Parathyroid adenoma (tissue), 2 donors: ENCODE data around the gene TTC22.

Experiments used
- H2AFZ ChIP-seq: fragments of 300-600 bp; sonication (generic); one replicate; pipeline ENCODE4 v1.7.0; 2017; ENCODE audit warnings: antibody characterized with exemption, mild to moderate bottlenecking
- H3K27ac ChIP-seq: fragments of 300-600 bp; sonication (generic); one replicate; pipeline ENCODE4 v1.7.0; 2017
- H3K27me3 ChIP-seq: fragments of 300-600 bp; sonication (generic); one replicate; pipeline ENCODE4 v1.7.0; 2017; ENCODE audit warnings: low read length; ENCODE audit not compliant: control insufficient read depth, insufficient read depth
- H3K36me3 ChIP-seq: fragments of 300-600 bp; sonication (generic); one replicate; pipeline ENCODE4 v1.7.0; 2017; ENCODE audit warnings: low read length; ENCODE audit not compliant: control insufficient read depth, insufficient read depth
- H3K4me1 ChIP-seq: fragments of 300-600 bp; sonication (generic); one replicate; pipeline ENCODE4 v1.7.0; 2017; ENCODE audit warnings: control low read depth
- H3K4me2 ChIP-seq: fragments of 300-600 bp; sonication (generic); one replicate; pipeline ENCODE4 v1.7.0; 2017; ENCODE audit warnings: low read length
- H3K4me3 ChIP-seq: fragments of 300-600 bp; sonication (generic); one replicate; pipeline ENCODE4 v1.7.0; 2017; ENCODE audit warnings: low read depth, low read length
- H3K79me2 ChIP-seq: fragments of 300-600 bp; sonication (generic); one replicate; pipeline ENCODE4 v1.7.0; 2017; ENCODE audit warnings: control low read depth
- H3K9ac ChIP-seq: fragments of 300-600 bp; sonication (generic); one replicate; pipeline ENCODE4 v1.7.0; 2017; ENCODE audit warnings: mild to moderate bottlenecking
- H3K9me3 ChIP-seq: fragments of 300-600 bp; sonication (generic); one replicate; pipeline ENCODE4 v1.7.0; 2017; ENCODE audit warnings: low read length; ENCODE audit not compliant: control insufficient read depth
- CTCF ChIP-seq: fragments of 300-600 bp; sonication (generic); IDR thresholded peaks from one replicate; pipeline ENCODE4 v1.7.0; 2017; ENCODE audit warnings: antibody characterized with exemption, mild to moderate bottlenecking
- donor health status: primary hyperparathyroidism.

The TTC22 gene

GRCh38 chr1:54838565-54839180, 37.5 kb upstream of the TTC22 start:
- Histone ChIP-seq H3K27ac (no peak overlapping the region), H3K79me2 (no peaks in the 10 kb centered on the region), H3K4me2 (no peak overlapping the region), H3K9ac (no peak overlapping the region), H3K9me3 (no peaks in the 10 kb centered on the region), H3K36me3 (no peaks in the 10 kb centered on the region), H2AFZ (no peak overlapping the region), H3K4me1 (no peaks in the 10 kb centered on the region), H3K27me3 (no peaks in the 10 kb centered on the region), H3K4me3 (no peak overlapping the region)
- no peak for TF ChIP-seq CTCF

- no peaks in the 10 kb centered on the region for H3K79me2 ChIP-seq
- no peak overlapping the region for H3K4me2 ChIP-seq
- no peaks in the 10 kb centered on the region for H3K4me1 ChIP-seq
- no peak overlapping the region for H3K27ac ChIP-seq
- H3K9me3 ChIP-seq: no peaks in the 10 kb centered on the region
- no peak overlapping the region for H2AFZ ChIP-seq
- no peak for TF ChIP-seq CTCF
- no peaks in the 10 kb centered on the region for H3K36me3 ChIP-seq
- no peak overlapping the region for H3K4me3 ChIP-seq
- H3K27me3 ChIP-seq: no peaks in the 10 kb centered on the region
- H3K9ac ChIP-seq: no peak overlapping the region
Observed at GRCh38 chr1:54837002-54837853, 36.1 kb upstream of the TTC22 start.

- Histone ChIP-seq H3K9me3 (no peaks in the 10 kb centered on the region), H3K27me3 (no peaks in the 10 kb centered on the region), H2AFZ (no peak overlapping the region), H3K4me3 (no peak overlapping the region), H3K27ac (no peak overlapping the region), H3K4me2 (no peak overlapping the region), H3K79me2 (no peaks in the 10 kb centered on the region), H3K9ac (no peak overlapping the region), H3K36me3 (no peaks in the 10 kb centered on the region), H3K4me1 (no peaks in the 10 kb centered on the region)
- no peak for TF ChIP-seq CTCF
Observed at GRCh38 chr1:54836594-54836993, 35.5 kb upstream of the TTC22 start.

GRCh38 chr1:54835970-54836369, 34.8 kb upstream of the TTC22 start:
- Histone ChIP-seq H3K9ac (no peak overlapping the region), H3K4me3 (no peak overlapping the region), H3K27ac (no peak overlapping the region), H3K4me2 (no peak overlapping the region), H3K79me2 (no peaks in the 10 kb centered on the region), H3K4me1 (no peaks in the 10 kb centered on the region), H3K9me3 (no peaks in the 10 kb centered on the region), H3K36me3 (no peaks in the 10 kb centered on the region), H3K27me3 (no peaks in the 10 kb centered on the region), H2AFZ (no peak overlapping the region)
- TF ChIP-seq CTCF: no peak
